Fibroblast of mammary gland (primary cell): Measurements from ENCODE around the gene KHDRBS1.
"Not testable (repeated sequence)": the region's sequence is repeated elsewhere in the genome, so short reads cannot be mapped to it uniquely, and the experiment has no call there.

ENCODE experiments used
- DNase-seq: peaks from one replicate; pipeline ENCODE4 v3.0.0-alpha.2; 2010; ENCODE audit warnings: low read depth
- H3K4me3 ChIP-seq: 2 replicates; pipeline ENCODE4 v1.5.1; 2011; ENCODE audit warnings: low read depth, mild to moderate bottlenecking, low read length, moderate library complexity; ENCODE audit not compliant: control insufficient read depth
- TF ChIP-seq, protein P1 (sequence below): conservative IDR thresholded peaks from 2 replicates; pipeline ENCODE4 v1.5.1; 2011; ENCODE audit warnings: low read depth, low read length, inconsistent platforms; ENCODE audit not compliant: control insufficient read depth, insufficient read depth

The KHDRBS1 gene

DNA sequence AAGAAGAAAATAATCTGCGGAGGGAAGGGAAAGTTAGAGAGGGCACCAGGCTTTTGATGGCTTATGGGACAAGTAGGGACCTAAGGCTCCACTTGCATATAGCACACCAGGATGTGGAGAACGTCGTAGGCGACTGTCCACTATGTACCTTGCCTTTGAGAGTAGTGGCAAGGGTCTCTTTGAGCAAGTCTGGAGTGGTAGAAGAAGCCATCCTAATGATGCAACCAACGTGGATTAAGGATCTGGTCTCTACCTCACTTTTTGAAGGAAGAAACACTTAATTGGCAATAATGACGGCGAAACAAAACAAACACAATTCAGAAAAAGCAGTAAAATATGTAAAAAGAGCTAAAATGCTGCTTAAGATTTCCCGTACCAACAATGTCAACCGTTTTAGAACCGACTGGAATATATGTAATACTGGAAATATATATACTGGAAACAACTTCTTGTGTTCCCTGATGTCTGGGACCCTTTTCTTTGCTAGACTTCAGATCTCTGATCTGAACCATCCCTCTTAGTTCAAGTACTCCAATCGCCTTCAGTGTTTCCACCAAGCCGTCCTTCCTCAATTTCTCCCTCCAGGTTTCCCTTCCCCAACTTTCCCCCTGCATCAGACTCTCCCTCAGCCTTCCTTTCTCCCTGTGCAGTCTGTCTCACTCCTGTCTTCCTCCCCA, 821 bp upstream of the KHDRBS1 start:
- DNase-seq, result no peak
- H3K4me3 ChIP-seq, result peak overlapping the region; percentile 97
- TF ChIP-seq, protein P1, sequence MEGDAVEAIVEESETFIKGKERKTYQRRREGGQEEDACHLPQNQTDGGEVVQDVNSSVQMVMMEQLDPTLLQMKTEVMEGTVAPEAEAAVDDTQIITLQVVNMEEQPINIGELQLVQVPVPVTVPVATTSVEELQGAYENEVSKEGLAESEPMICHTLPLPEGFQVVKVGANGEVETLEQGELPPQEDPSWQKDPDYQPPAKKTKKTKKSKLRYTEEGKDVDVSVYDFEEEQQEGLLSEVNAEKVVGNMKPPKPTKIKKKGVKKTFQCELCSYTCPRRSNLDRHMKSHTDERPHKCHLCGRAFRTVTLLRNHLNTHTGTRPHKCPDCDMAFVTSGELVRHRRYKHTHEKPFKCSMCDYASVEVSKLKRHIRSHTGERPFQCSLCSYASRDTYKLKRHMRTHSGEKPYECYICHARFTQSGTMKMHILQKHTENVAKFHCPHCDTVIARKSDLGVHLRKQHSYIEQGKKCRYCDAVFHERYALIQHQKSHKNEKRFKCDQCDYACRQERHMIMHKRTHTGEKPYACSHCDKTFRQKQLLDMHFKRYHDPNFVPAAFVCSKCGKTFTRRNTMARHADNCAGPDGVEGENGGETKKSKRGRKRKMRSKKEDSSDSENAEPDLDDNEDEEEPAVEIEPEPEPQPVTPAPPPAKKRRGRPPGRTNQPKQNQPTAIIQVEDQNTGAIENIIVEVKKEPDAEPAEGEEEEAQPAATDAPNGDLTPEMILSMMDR, result no peak

DNA sequence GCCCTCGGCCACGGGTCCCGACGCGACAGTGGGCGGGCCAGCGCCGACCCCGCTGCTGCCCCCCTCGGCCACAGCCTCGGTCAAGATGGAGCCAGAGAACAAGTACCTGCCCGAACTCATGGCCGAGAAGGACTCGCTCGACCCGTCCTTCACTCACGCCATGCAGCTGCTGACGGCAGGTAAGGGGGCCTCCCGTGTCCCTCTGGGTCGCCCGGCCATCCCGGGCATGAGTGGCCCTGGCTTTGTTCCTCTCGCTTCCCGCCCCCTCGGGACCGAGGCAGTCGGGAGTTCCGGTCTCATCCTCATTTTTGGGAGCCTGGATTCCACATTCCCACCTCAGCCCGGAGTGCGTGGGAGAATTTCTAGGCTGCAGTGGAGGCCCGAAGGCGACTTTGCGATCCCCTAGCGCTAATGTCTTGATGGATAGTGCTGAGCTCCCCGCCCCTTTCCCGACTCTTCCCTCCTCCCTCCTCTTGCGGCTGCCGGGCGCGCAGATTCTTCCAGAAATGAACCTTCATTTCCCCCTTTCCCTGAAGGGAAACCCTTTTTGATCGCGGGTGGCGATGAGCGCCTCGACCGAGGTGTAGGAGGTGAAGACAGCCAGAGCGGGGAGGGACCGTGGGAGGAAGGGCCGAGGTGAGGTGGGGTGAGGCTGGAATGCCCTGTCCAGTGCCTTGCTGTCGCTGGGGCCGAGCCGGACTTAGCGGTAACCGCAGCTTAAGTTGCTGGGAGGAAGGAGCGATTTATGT, 705 bp downstream of the KHDRBS1 start:
- peak; percentile 45 for DNase-seq
- TF ChIP-seq, protein P1, result no peak
- peak overlapping the region; percentile 97 for H3K4me3 ChIP-seq

DNA sequence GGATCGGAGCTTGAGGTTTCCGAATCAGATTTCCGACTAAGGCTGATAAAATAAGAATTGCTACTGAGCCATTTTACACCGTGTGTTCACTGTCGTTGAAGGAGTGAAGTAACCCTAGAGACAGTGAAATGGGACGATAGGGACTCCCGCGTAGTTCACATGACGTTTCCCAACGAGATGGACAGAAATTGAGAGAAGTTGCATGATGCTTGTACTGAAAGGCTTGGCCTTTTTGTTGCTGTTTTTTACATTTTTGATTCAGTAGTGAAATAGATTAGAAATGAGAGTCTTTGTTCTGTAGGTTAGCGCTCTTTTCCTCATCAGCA, 1.2 kb downstream of the KHDRBS1 start:
- TF ChIP-seq, protein P1, result no peak
- H3K4me3 ChIP-seq, result peak overlapping the region; percentile 97
- DNase-seq, result peak; percentile 8

DNA sequence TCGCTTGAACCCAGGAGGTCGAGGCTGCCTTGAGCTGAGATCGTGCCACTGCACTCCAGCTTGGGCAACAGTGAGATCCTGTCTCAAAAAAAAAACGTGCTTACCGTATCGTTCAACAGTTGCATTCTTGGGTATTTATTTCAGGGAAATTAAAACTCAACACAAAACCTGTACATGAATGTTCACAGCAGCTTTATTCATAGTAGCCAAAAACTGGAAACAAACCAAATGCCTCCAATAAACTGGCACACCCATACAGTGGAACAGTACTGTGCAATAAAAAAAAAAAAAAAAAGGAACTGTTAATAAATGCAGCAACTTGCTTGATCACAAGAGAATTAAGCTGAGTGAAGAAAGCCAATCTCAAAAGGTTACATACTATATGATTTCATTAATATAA, 6.7 kb downstream of the KHDRBS1 start:
- H3K4me3 ChIP-seq, result no peak overlapping the region
- no peak for DNase-seq
- TF ChIP-seq, protein P1, result no peak

DNA sequence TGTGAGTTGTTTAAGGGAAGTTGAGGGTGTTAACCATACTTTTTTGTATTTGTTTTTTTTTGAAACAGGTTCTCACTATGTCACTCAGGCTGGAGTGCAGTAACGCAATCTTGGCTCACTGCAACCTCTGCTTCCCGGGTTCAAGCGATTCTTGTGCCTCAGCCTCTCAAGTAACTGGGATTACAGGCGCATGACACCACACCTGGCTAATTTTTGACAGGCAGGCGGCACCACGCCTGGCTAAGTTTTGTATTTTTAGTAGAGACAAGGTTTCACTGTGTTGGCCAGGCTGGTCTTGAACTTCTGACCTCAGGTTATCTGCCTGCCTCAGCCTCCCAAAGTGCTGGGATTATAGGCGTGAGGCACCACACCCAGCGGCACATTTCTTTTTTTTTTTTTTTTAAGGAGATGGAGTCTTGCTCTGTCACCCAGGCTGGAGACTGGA, 7.9 kb downstream of the KHDRBS1 start:
- DNase-seq, H3K4me3 ChIP-seq: not testable (repeated sequence)

DNA sequence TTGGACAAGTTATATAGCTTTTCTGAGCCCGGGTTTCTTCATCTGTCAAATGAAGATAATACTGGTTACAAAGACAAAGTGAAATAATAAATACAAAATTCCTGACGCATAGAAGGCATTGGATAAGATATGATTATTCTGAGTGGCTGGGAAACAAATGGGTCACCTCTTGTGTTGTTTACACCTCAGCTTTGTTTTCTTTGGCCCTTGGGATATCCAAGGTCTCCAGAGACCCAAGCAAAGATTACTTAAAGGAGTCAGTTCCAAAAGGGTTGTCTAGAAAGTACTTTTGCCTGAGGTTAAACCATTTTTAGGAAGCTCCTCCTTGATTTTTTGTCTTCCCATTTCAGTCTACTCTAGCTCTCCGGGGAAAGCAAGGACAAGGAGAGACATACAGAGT, 9.7 kb downstream of the KHDRBS1 start:
- DNase-seq, result peak; percentile 12
- TF ChIP-seq, protein P1, result no peak
- no peak overlapping the region for H3K4me3 ChIP-seq

DNA sequence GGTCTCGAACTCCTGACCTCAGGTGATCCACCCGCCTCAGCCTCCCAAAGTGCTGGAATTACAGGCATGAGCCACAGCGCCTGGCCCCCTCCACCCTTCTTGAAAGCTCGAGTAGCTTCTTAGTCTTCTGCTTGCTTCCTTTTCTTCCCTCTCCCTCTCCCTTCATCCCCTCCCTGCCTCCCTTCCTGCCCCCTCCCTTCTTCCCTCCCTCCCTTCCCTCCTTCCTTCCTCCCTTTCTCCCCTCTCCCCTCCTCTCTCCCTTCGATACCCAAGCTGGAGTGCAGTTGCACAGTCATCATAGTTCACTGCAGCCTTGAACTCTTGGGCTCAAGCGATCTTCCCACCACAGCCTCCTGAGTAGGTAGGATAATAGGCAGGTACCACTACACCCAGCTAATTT, 11.8 kb downstream of the KHDRBS1 start:
- DNase-seq, result no peak
- H3K4me3 ChIP-seq, result no peak overlapping the region
- TF ChIP-seq, protein P1, result no peak
